ENCODE measurements around the gene RESP18.
A peak's percentile ranks its signal among the peaks of the same experiment; 100 is the strongest.

RESP18 gene

GRCh38 chr2:219332542-219332941 lies at the start of gene RESP18:
TSS of gene RESP18 (minus strand) at chr2:219332744.
- no peak for DNase-seq (ENCODE audit: low read depth in 2 of 2)

DNA sequence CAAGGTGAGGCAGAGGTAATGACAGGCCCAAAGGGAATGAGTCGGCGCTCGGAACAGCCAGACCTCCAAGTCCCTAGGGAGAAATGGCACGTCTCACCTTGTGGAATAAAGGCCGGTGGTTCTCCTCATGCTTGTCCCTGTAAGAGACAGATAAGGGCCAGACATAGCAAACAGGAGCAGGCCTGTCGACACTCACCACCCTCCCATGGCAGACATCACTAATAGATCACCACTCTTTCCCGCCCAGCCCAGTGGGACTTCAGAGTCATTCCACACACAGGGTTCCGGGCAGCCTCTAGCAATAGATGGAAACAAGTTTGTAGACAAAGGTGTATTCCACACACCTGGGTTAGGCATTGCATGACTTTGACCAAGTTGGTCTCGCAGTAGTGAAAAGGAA lies 48.9 kb upstream of the RESP18 start:
- no peak for DNase-seq (ENCODE audit: low read depth in 2 of 2)

DNA sequence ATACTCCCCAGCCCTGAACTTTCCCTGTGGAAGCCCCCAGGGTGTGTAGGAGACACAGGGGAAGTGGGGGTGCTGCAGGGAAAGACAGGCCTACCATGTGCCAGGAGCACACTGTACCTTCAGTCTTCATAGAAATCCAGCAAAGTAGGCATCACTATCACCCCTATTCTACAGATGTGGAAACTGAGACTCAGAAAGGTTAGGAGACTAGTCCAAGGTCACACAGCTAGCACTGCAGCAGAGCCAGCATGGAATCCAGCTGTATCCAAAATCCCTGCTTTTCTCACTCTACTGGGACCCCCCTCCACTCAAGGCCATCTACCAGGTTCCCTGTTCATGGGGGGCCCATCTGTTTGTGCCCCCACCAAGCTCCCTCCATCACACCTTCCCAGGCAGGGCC lies 48.4 kb upstream of the RESP18 start:
- DNase-seq (ENCODE audit: low read depth in 2 of 2): no peak

- no peak for DNase-seq (ENCODE audit: low read depth in 2 of 2)
These were observed 45.8 kb upstream of the RESP18 start for GRCh38 chr2:219378163-219378851.

GRCh38 chr2:219369447-219369861 lies 36.9 kb upstream of the RESP18 start:
- peak in 1 of 2 experiments; percentile 14 for DNase-seq (ENCODE audit: low read depth in 2 of 2)

DNA sequence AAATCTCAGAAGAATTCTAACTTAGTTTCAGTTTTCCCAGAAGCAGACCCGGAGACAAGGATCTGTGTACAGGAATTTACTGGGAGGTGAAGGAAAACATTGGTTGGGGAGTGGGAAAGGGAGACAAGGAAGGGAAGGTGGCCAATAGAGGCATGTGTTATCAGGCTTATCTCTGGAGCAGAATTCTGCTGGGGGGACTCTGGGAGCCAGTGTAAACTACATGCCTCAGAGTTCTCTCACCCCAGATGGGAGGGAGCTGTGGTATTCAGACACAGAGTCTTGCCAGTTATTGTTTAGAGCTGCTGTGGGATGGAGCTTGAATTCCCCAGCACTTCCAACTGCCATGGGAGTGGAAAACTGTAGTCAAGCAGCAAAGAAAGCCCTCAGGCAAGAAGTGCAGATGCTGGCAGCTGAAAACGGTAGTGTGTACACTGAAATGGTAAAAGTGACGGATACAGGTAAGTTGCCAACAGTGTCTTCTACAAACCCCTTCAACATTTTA lies 36.2 kb upstream of the RESP18 start:
- DNase-seq (ENCODE audit: low read depth in 2 of 2): peak; percentile 39 to 56

DNA sequence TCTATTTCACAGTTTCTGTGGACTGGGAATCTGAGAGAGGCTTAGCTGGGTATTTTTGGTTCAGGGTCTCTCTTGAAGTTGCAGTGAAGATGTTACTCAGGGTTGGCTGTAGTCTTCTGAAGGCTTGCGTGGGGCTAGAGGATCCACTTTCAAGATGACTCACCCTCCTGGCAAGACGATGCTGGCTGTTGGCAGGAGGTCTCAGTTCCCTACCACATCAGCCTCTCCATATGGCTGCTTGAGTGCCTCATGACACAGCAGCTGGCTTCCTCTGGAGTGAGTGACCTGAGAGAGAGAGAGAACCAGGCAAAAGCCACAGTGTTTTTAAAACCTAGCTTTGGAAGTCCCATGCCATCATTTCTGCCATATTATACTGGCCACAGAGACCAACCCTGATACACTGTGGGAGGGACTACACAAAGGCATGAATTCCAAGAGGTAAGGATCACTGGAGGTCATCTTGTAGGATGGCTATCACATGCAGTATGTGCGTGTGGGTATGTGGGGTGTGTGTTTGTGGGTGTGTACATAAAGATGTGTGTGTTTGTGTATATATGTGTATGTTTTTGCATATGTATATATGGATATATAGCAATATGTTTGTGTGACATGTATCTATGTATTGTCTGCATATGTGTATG lies 30.1 kb upstream of the RESP18 start:
- peak; percentile 84 for DNase-seq (ENCODE audit: low read depth in 2 of 2)

- DNase-seq (ENCODE audit: low read depth in 2 of 2): no peak
These were observed 29.5 kb upstream of the RESP18 start for GRCh38 chr2:219362072-219362471.

- DNase-seq (ENCODE audit: low read depth in 2 of 2): no peak
These were observed 25.9 kb upstream of the RESP18 start for GRCh38 chr2:219358170-219359075.

DNA sequence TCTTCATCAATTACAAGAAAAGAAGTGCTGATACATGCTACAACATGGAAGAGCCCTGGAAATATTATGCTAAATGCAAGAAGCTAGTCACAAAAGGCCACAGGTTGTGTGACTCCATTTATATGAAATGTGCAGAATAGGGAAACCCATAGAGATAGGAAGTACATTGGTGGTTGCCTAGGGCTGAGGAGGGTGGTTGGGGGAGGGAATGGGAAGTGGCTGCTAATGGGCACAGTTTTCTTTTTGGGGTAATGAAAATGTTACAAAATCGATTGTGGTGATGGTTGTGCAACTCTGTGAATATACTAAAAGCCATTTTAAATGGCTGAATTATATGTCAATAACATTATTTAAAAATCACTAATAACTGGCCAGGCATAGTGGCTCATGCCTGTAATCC lies 24.3 kb upstream of the RESP18 start:
- no peak for DNase-seq (ENCODE audit: low read depth in 2 of 2)

DNA sequence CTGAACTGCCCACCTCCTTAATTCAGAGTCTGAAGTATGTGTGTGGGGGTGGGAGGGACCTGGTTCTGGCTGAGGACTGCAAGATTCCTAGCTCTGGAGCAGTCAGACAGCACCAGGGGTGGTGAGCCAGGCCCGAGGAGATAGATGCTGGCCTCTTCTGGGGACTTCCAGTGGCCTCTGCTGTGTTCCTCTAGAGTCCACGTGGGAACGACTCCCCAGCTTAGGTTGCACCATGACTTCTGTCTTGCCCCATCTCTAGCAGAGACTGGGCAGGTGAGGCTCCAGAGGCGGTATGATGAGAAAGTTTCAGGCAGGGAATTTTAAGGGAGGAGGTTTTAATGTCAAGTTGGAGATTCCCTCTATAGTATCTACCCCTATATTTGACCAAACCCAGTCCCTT lies 22.0 kb upstream of the RESP18 start:
- no peak for DNase-seq (ENCODE audit: low read depth in 2 of 2)

DNA sequence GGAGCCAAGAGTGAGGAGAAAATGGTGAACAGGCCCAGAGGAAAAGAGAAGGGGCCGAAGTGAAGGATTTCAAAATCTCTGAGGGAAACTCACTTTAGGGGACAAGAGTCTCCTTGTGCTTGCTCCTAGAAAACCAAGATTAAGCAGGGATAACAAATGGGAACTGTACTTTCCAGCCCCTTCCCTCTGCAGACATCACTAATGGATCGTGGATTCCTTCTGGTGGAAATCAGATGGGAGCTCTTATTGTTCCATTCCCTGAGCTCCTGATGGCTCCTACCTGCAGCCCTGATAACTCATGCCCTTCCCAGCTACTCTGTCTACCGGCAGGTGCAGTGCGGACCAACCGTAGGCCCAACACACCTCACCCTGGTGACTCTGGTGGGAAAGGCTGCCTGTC lies 20.6 kb upstream of the RESP18 start:
- DNase-seq (ENCODE audit: low read depth in 2 of 2): no peak

DNA sequence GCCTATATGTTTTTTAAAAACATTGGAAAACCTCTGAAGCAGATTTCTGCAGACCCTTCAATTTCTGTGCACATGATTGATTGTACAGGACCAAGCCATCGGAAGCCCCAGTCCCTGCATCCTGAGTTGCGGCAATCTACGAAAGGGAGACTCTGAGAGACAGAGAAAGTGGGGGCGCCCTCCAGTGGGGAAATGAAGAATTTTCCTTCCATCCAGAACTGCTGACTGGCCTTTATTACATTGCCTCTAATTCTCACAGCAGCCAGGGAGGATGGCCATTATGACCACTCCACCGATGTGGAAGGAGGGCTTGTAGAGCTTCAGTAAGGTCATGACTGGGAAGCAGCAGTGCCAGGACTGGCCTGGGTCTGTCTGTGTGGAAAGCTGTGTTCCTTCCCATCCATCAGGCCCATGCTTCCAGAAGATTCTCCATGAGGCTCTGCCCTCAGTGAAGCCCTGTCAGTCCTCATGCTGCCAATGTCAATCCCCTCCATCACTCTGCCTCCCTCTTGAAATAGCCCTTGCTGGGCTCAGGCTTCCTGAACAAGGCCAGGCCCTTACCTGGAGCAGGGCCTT lies 20.0 kb upstream of the RESP18 start:
- DNase-seq (ENCODE audit: low read depth in 2 of 2): peak; percentile 34 to 35

GRCh38 chr2:219350710-219351221 lies 18.2 kb upstream of the RESP18 start:
- peak; percentile 85 for DNase-seq (ENCODE audit: low read depth in 2 of 2)

GRCh38 chr2:219350215-219350614 lies 17.7 kb upstream of the RESP18 start:
- no peak for DNase-seq (ENCODE audit: low read depth in 2 of 2)

- no peak for DNase-seq (ENCODE audit: low read depth in 2 of 2)
These were observed 12.3 kb upstream of the RESP18 start for GRCh38 chr2:219344751-219345430.

GRCh38 chr2:219335373-219335786 lies 2.8 kb upstream of the RESP18 start:
- DNase-seq (ENCODE audit: low read depth in 2 of 2): no peak

- no peak for DNase-seq (ENCODE audit: low read depth in 2 of 2)
These were observed 1.5 kb upstream of the RESP18 start for GRCh38 chr2:219334076-219334475.

DNA sequence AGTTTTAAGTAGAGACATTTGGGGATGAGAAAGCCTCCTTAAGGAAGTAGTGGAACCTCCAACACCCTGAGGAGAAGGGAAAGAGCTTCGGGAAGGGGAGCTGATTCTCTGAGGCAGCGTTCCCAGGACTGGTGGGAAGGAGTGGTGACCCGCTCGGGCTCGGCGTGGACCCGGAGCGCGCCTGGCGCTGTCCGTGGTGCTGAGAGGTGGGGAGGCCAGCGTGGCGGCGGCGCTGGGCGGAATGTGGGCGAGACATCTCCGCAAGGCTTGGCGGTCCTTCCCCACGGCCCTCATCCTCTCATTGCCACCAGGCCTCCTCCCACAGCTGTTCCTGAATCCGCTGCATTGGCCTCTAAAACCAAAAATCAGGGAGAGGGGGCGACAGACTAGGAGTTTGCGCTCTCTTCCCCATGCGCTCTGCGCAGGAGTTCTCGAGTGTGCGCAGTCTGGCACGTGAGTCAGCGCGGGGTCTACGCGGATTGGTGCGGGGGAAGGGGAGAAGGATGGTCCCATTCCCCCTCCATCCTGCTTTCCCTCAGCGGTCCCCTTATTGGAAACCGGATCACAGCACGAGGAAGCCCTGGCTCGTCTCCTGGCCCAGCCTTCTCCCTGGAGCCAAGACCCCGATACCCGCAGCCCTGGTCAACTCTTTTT lies 857 bp downstream of the RESP18 start:
- no peak for DNase-seq (ENCODE audit: low read depth in 2 of 2)

DNA sequence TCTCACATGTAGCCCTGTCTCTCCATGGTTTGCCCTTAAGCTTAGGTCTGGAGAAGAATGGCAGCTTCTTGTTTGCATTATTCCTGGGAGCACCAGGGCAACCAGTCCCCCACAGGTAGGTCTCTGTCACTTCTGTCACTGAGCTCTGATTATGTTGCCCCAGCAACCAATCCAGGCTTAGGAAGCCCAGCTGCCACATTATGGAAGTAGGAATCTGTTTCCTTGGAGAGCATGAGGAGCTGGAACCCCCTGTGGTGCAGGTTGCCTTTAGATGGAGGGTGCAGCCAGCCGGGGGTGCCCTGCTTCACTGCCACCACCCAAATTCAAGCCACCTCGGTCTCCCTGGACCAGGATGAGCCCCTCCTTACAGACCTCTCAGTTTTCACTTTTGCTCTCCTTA lies 4.8 kb downstream of the RESP18 start:
- DNase-seq (ENCODE audit: low read depth in 2 of 2): no peak

Measured in fibroblast of skin of left biceps (primary cell).